ENCODE results near the gene THSD7A.

THSD7A gene

DNA sequence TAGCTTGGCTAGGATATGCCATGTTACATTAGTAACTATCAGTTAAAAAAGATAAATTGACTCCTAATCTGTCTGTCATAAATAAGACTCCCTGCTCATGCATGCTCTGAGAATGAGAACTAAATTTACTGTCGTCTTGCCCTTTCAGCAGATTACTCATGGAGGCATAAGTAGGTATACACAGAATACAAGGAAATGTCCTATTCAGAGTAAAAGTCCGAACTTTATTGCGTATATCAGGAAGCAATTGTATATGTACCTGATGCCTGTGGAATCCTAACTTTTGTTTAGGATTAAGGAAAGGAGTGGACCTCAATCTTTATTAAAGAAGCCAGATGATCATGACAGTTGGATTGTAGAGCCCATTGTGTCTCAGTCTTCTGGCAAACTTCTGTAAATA lies 118.6 kb downstream of the THSD7A start:
- no peak overlapping the region for H3K27ac ChIP-seq
- no peak for DNase-seq (ENCODE audit: low read depth, low spot score)

GRCh38 chr7:11710377-11710776 lies 121.6 kb downstream of the THSD7A start:
- no peak for DNase-seq (ENCODE audit: low read depth, low spot score)
- H3K27ac ChIP-seq, result no peak overlapping the region

DNA sequence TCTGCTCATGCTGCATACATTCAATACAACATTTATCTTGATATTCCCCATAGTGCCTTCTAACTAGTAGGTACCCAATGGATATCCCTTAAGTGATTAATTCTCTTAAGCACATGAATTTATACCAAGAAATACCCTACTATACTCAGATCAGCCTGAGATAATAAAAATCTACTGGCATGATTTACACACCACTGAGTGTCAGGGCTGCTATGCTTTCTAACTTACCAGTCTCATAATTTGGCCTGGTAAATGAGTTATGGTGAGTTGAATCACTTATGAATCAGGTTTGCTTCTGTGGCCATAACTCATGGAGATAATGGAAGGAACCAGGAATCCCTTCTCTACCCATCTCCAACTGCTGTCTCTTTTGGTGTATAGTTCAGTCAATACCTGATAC lies 122.8 kb downstream of the THSD7A start:
- no peak overlapping the region for H3K27ac ChIP-seq
- no peak for DNase-seq (ENCODE audit: low read depth, low spot score)

DNA sequence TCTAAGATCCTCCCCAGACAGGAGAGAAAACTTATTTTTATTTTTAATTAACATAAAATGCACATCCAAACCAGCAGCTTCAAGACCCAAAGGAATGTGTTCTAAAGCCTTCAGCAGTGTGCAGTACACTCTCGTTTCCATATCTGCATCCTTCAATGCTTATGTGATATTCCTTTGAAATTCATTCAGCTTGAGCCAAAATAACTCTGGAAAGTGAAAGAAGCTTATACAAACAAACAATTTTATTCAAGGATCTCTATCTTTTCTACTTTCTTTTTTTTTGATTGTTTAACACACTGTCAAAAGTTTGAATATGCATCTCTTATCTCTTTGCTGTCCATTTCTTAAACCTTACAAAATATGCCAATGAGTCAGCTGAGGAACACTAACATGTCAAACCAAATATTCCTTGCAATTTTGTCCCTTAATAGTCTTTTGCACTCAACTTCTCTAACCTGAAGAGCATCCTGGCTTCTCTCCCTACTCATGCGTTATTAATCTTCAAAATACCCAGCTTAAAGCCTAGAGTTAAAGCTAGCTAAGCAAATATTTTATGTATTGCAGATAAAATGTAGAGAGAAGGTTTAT lies 124.3 kb downstream of the THSD7A start:
- no peak for DNase-seq (ENCODE audit: low read depth, low spot score)
- H3K27ac ChIP-seq, result no peak overlapping the region

GRCh38 chr7:11706666-11707605 lies 125.1 kb downstream of the THSD7A start:
- H3K27ac ChIP-seq, result no peak overlapping the region
- no peak for DNase-seq (ENCODE audit: low read depth, low spot score)

DNA sequence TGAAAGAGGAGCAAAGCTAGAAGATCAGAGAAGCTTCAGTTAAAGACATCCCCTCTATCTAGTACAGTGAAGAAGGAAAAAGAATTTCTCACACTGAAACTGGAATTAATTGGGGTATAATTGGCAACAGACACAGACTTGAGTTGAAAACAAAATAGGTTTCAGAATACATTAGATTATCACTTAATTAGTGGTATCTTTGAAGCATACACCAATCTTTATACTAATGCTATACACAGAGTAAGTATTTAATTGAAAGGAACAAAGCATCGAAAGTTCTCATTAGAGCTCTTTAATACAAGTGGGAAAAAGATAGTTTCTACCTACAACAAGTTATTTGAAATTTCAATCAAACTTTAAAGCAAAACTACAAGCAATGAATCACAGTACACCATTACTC lies 128.2 kb downstream of the THSD7A start:
- H3K27ac ChIP-seq, result no peak overlapping the region
- no peak for DNase-seq (ENCODE audit: low read depth, low spot score)

DNA sequence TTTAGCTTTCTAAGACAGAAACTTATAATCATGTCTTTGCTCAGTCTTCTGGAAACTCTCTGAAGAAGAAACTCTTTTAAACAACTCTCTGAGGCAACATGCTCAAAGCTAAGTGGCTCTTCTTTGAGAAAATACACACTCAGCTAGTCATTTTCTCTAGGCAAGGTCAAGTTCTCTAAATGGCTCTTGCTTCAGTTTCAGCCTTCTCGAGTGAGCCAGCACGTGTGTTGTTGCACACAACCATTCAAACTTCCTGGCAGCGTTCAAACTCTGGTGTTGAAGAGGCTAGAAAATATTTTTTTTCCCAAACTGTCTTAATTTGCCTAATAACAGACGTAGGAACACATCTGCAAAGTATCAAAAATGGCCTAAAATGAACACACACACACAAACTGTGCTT lies 129.1 kb downstream of the THSD7A start:
- no peak for DNase-seq (ENCODE audit: low read depth, low spot score)
- H3K27ac ChIP-seq, result no peak overlapping the region

DNA sequence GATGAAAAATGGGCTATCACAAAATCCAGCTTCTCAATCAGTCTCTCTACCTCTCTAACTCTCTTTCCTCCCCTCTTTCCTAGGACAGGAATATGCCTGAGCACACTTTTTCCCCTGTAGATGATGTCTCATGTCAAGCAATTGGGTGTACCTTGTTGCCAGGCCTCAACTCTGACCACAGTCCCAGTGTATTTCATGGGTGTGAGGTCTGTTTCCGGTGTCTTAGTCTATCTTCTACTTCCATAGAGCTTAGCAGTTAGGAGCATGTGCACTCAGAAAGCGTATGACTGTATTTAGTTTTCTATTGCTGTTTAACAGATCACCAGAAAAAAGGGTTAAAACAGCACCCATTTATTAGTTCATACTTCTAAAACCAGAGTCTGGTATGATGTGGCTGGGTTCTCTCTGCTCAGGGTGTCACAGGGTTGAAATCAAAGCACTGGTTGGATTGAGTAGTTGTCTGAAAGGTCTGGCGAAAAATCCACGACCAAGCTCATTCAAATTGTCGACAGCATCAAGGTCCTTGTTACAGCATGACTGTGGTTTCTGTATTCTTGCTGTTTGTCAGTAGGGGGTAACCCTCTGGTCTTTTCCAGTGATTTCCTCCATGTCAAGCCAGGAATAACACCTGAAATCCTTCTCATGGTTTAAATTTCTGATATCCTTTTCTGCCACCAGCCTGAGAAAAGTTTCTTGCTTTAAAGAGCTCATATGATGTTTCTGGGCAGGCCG lies 130.0 kb downstream of the THSD7A start:
- no peak overlapping the region for H3K27ac ChIP-seq
- no peak for DNase-seq (ENCODE audit: low read depth, low spot score)

DNA sequence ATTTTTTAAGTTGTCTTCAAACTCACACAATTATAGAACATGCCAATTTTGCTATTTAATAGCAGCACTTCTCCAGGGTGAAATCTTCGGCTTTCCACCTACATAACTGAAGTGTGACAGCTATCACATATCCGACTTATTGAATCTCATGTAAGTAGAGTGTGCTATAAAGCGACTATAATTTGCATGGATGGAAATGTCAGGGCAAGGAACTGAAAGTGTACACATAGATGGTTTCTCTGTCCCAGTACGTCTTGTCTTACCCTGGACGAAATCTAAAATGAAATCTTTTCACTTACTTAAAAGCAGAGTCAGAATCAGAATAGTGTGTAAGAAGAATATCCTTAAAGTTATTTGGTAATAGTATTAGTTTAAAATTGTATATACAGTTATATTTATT lies 132.3 kb downstream of the THSD7A start:
- no peak overlapping the region for H3K27ac ChIP-seq
- no peak for DNase-seq (ENCODE audit: low read depth, low spot score)

GRCh38 chr7:11698384-11698871 lies 133.6 kb downstream of the THSD7A start:
- no peak overlapping the region for H3K27ac ChIP-seq
- DNase-seq (ENCODE audit: low read depth, low spot score), result no peak

DNA sequence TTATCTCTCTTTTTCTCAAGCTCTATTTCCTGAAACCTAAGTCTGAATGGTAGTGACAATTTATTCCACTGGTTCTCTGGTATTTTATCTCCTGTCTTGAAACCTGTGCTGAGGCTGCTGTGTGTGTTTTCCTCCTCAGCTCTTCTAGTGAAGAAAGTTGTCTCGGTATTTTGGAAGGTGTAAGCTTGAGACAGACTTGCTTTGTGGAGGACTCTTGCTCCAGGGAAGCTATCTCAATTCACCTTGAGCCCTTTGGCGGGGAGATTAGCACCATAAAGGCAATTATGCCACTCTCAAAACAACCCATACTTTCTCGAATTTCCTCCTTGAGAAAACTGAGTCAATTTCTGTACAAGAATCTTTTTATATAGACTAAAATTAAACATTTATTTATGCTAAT lies 141.6 kb downstream of the THSD7A start:
- no peak overlapping the region for H3K27ac ChIP-seq
- no peak for DNase-seq (ENCODE audit: low read depth, low spot score)

DNA sequence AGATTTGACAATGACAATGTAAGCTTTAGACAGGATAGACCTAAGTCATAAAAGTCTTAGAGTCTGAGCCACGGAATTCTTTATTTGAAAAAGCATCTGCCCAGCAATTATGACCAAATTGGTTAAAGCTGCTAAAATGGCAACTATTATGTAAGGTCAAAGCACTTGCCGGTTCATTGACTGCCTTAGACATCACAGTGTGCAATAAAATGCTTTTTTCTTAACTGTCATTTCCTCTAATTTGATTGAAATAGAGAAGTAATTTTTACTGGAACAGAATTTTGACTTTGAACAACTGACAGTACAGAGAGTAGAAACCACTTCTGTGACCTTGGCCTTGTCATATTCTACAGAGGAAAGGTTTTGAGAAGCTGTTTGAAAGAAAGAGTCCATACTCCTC lies 142.9 kb downstream of the THSD7A start:
- DNase-seq (ENCODE audit: low read depth, low spot score), result no peak
- H3K27ac ChIP-seq, result no peak overlapping the region

GRCh38 chr7:11681461-11681860 lies 150.5 kb downstream of the THSD7A start:
- DNase-seq (ENCODE audit: low read depth, low spot score), result no peak
- no peak overlapping the region for H3K27ac ChIP-seq

DNA sequence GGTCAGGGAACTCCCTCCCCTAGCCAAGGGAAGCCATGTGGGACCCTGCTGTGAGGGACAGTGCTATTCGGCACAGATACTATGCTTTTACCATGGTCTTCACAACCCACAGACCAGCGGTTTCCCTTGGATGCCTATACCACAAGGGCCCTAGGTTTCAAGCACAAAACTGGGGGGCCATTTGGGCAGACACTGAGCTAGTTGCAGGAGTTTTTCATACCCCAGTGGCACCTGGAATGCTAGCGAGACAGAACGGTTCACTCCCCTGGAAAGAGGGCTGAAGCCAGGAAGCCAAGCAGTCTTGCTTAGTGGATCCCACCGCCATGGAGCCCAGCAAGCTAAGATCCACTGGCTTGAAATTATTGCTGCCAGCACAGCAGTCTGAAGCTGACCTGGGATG lies 156.8 kb downstream of the THSD7A start:
- H3K27ac ChIP-seq, result no peak overlapping the region
- DNase-seq (ENCODE audit: low read depth, low spot score), result no peak

GRCh38 chr7:11668727-11669126 lies 163.3 kb downstream of the THSD7A start:
- DNase-seq (ENCODE audit: low read depth, low spot score), result no peak
- no peak overlapping the region for H3K27ac ChIP-seq

DNA sequence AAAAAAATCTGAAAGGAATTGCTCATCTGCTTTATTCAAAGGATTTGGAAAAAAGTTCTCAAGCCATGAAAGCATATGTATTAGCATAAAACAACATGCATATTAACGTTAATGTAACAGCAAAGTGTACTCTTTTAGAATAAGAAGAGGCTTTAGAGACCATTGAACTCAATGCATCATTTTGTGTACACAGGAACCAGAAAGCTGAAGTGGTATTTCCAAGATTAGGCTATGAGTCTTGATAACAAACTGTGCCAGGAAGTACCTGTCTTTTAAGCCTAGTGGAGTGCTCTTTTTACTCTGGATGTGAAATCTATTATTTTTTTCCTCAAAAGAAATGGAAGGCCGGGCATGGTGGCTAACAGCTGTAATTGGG lies 164.2 kb downstream of the THSD7A start:
- no peak overlapping the region for H3K27ac ChIP-seq
- DNase-seq (ENCODE audit: low read depth, low spot score), result no peak

DNA sequence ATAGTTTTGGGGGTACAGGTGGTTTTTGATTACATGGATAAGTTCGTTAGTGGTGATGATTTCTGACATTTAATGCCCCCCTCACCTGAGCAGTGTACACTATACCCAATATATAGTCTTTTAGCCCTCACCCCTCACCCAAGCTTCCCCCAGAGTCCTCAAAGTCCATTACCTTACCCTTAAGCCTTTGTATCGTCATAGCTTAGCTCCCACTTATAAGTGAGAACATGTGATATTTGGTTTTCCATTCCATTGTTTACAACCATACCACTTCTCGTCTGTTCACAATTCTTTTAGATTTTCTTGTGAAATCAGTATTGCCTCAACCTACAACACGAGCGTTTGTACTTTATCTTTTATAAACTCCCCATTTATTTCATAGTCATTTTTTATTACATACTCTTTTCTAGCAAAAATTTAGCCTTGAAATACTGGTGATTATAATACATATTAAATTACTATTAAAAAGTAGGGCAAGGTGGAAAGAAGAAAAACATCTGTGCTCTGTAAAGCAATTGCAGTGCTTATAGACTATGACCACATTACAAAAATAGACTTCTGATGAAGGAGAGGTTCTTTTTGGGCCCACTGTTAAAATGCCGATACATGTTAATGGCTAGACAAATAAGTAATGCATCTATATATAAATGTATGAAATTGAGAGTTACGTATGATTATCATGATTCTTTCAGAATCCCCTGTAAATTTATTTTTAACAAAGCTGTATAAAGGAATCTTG lies 164.8 kb downstream of the THSD7A start:
- DNase-seq (ENCODE audit: low read depth, low spot score), result no peak
- H3K27ac ChIP-seq, result no peak overlapping the region

- H3K27ac ChIP-seq, result no peak overlapping the region
- no peak for DNase-seq (ENCODE audit: low read depth, low spot score)
These were observed 166.6 kb downstream of the THSD7A start for GRCh38 chr7:11665357-11665756.

- DNase-seq (ENCODE audit: low read depth, low spot score), result no peak
- H3K27ac ChIP-seq, result no peak overlapping the region
These were observed 176.4 kb downstream of the THSD7A start for GRCh38 chr7:11655642-11656041.

- no peak overlapping the region for H3K27ac ChIP-seq
- no peak for DNase-seq (ENCODE audit: low read depth, low spot score)
These were observed 176.8 kb downstream of the THSD7A start for GRCh38 chr7:11655163-11655562.
